Activated T-cell treated with anti-CD3 and anti-CD28 coated beads for 48 hours (primary cell): ENCODE data around the gene CA9.

Source experiments
- DNase-seq: peaks from one replicate; pipeline ENCODE4 v3.0.0-alpha.2; 2020; ENCODE audit warnings: low read depth

Gene CA9

GRCh38 chr9:35675732-35676392 lies 2.1 kb downstream of the CA9 start:
- peak; percentile 37 for DNase-seq

- no peak for DNase-seq
These were observed 5.4 kb downstream of the CA9 start for GRCh38 chr9:35679091-35679490.

GRCh38 chr9:35679766-35680330 lies 6.1 kb downstream of the CA9 start:
- no peak for DNase-seq

- no peak for DNase-seq
These were observed 6.8 kb downstream of the CA9 start for GRCh38 chr9:35680331-35681105.

GRCh38 chr9:35681341-35682002 lies 7.7 kb downstream of the CA9 start:
- no peak for DNase-seq

- no peak for DNase-seq
These were observed 8.3 kb downstream of the CA9 start for GRCh38 chr9:35682051-35682450.

GRCh38 chr9:35682520-35683315 lies 9.0 kb downstream of the CA9 start:
- DNase-seq, result no peak

- DNase-seq, result no peak
These were observed 9.6 kb downstream of the CA9 start for GRCh38 chr9:35683323-35683722.

GRCh38 chr9:35684921-35685320 lies 11.2 kb downstream of the CA9 start:
- no peak for DNase-seq

- DNase-seq, result no peak
These were observed 11.8 kb downstream of the CA9 start for GRCh38 chr9:35685506-35685905.

GRCh38 chr9:35686222-35687203 lies 12.8 kb downstream of the CA9 start:
- DNase-seq, result no peak

- no peak for DNase-seq
These were observed 13.6 kb downstream of the CA9 start for GRCh38 chr9:35687306-35687705.

- no peak for DNase-seq
These were observed 14.3 kb downstream of the CA9 start for GRCh38 chr9:35687972-35688557.

GRCh38 chr9:35688558-35689541 lies 15.1 kb downstream of the CA9 start:
- no peak for DNase-seq

- no peak for DNase-seq
These were observed 16.0 kb downstream of the CA9 start, which contains the start of gene TPM2 for GRCh38 chr9:35689542-35690293. TSS of gene TPM2 (minus strand) at chr9:35689925. CDS start at chr9:35689817, 108 bp downstream.

GRCh38 chr9:35690294-35690613 lies 16.5 kb downstream of the CA9 start:
- no peak for DNase-seq

- no peak for DNase-seq
These were observed 17.0 kb downstream of the CA9 start for GRCh38 chr9:35690614-35691333.

- DNase-seq, result no peak
These were observed 17.6 kb downstream of the CA9 start for GRCh38 chr9:35691334-35691650.
